GM18951 (cell line): ENCODE measurements around the gene PRICKLE2.
"Not testable (repeated sequence)": the region's sequence is repeated elsewhere in the genome, so short reads cannot be mapped to it uniquely, and the experiment has no call there.

Source experiments
- POLR2A ChIP-seq: IDR thresholded peaks from 4 replicates; pipeline ENCODE4 v1.6.1; 2011; ENCODE audit warnings: mild to moderate bottlenecking; ENCODE audit not compliant: insufficient read length, insufficient read depth; ENCODE audit errors: extremely low read depth
- in situ Hi-C: fragments of 300-500 bp; cut with MboI; formaldehyde crosslinking; loops from one replicate; pipeline ENCODE4 v1.12.0; 2022; ENCODE audit warnings: low sequenced_read_pairs, mixed read lengths, inconsistent platforms; ENCODE audit not compliant: unreplicated experiment

PRICKLE2 gene

GRCh38 chr3:64104691-64105111 is 120.6 kb downstream of the PRICKLE2 start:
- no peak for TF ChIP-seq POLR2A
- in situ Hi-C loops: no loop called here

- no peak for TF ChIP-seq POLR2A
- in situ Hi-C loops: no loop called here
These were observed 121.3 kb downstream of the PRICKLE2 start for GRCh38 chr3:64104006-64104405.

- in situ Hi-C loops: no loop called here
- TF ChIP-seq POLR2A: no peak
These were observed 122.1 kb downstream of the PRICKLE2 start for GRCh38 chr3:64103131-64103530.

GRCh38 chr3:64102147-64102546 is 123.1 kb downstream of the PRICKLE2 start:
- no peak for TF ChIP-seq POLR2A

GRCh38 chr3:64099316-64099715 is 126.0 kb downstream of the PRICKLE2 start:
- in situ Hi-C loops: no loop called here
- no peak for TF ChIP-seq POLR2A

More at GRCh38 chr3:64102147-64102546, 123.1 kb downstream of the PRICKLE2 start:
- in situ Hi-C loops: no loop called here

- TF ChIP-seq POLR2A: no peak
- in situ Hi-C loops: no loop called here
These were observed 126.6 kb downstream of the PRICKLE2 start for GRCh38 chr3:64098670-64099069.

GRCh38 chr3:64097920-64098319 is 127.3 kb downstream of the PRICKLE2 start:
- TF ChIP-seq POLR2A: no peak
- in situ Hi-C loops: no loop called here

GRCh38 chr3:64095802-64096201 is 129.5 kb downstream of the PRICKLE2 start:
- in situ Hi-C loops: no loop called here
- TF ChIP-seq POLR2A: no peak

GRCh38 chr3:64094713-64095079 is 130.6 kb downstream of the PRICKLE2 start:
- in situ Hi-C loops: no loop called here
- no peak for TF ChIP-seq POLR2A

- no peak for TF ChIP-seq POLR2A
- in situ Hi-C loops: no loop called here
These were observed 131.2 kb downstream of the PRICKLE2 start for GRCh38 chr3:64093825-64094712.

- in situ Hi-C loops: no loop called here
These were observed 132.1 kb downstream of the PRICKLE2 start for GRCh38 chr3:64093211-64093610.

GRCh38 chr3:64091501-64091900 is 133.8 kb downstream of the PRICKLE2 start:
- TF ChIP-seq POLR2A: no peak
- in situ Hi-C loops: no loop called here

More at GRCh38 chr3:64093211-64093610, 132.1 kb downstream of the PRICKLE2 start:
- TF ChIP-seq POLR2A: no peak

GRCh38 chr3:64089386-64089785 is 135.9 kb downstream of the PRICKLE2 start:
- in situ Hi-C loops: not testable (repeated sequence)

- TF ChIP-seq POLR2A: no peak
- in situ Hi-C loops: no loop called here
These were observed 136.7 kb downstream of the PRICKLE2 start for GRCh38 chr3:64088408-64089205.
